ENCODE measurements around the gene KCTD21. TPM values are rescaled to one million over a fixed set of nuclear protein-coding genes. Genes with fewer than 3 reads are reported as not detected.

The KCTD21 gene
- total RNA-seq, 4 donors from 2014 or later: 9.6 to 21.5 (median 13.7) TPM

DNA sequence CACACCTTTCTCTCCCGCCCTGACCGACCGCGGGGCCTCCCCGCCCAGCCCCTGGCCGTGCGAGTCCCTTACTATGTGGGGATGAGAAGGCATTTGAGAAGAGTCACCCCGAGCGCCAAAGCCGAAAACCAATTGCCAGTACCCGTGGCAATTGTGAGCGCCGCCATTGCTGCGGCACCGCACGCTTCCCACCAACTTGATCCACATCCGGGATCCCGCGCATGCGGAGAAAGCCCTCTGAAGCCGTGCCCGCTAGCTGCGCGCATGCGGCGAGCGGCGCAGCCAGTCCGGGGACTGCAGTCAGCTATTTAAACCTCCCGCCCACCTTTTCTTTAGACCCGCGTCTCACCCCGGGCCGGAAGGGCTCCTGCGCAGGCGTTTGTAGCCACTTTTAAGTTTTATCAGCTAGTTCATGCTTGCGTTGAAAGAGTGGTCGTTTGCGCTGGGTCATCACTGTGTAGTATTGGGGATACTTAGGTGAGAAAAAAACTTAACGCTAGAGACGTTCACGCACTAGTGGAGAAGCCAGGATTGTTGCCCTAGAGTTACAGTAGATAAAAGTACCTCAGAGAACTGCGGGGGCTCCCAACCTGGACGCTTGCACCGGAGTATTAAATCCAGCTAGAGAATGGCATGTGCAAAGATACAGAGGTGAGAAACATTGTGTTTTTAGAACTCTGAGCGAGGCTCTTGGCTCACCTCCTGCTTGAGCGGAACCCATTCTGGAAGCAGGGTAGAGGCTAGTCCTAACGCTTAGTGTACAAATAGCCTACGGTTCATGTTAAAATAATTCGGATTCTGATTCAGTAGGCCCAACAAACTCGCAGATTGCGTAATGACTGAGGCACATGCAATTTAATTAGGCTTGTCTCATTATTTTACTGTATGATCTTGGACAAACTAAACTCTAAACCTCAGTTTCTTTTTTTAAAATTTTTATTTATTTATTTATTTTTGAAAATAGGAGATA lies 48.7 kb downstream of the KCTD21 start, which contains the start of gene ALG8:
ALG8 (minus strand) TSS at position 205 of the 970 bp plus-strand sequence; CDS start at position 167, 38 bp downstream.
- peak; percentile 97 for ATAC-seq (ENCODE audit: low FRiP score)
- TF ChIP-seq, protein P1, sequence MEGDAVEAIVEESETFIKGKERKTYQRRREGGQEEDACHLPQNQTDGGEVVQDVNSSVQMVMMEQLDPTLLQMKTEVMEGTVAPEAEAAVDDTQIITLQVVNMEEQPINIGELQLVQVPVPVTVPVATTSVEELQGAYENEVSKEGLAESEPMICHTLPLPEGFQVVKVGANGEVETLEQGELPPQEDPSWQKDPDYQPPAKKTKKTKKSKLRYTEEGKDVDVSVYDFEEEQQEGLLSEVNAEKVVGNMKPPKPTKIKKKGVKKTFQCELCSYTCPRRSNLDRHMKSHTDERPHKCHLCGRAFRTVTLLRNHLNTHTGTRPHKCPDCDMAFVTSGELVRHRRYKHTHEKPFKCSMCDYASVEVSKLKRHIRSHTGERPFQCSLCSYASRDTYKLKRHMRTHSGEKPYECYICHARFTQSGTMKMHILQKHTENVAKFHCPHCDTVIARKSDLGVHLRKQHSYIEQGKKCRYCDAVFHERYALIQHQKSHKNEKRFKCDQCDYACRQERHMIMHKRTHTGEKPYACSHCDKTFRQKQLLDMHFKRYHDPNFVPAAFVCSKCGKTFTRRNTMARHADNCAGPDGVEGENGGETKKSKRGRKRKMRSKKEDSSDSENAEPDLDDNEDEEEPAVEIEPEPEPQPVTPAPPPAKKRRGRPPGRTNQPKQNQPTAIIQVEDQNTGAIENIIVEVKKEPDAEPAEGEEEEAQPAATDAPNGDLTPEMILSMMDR (IDR thresholded peaks at IDR 0.05): no peak
- peak; percentile 87 for DNase-seq (ENCODE audit: low spot score)

DNA sequence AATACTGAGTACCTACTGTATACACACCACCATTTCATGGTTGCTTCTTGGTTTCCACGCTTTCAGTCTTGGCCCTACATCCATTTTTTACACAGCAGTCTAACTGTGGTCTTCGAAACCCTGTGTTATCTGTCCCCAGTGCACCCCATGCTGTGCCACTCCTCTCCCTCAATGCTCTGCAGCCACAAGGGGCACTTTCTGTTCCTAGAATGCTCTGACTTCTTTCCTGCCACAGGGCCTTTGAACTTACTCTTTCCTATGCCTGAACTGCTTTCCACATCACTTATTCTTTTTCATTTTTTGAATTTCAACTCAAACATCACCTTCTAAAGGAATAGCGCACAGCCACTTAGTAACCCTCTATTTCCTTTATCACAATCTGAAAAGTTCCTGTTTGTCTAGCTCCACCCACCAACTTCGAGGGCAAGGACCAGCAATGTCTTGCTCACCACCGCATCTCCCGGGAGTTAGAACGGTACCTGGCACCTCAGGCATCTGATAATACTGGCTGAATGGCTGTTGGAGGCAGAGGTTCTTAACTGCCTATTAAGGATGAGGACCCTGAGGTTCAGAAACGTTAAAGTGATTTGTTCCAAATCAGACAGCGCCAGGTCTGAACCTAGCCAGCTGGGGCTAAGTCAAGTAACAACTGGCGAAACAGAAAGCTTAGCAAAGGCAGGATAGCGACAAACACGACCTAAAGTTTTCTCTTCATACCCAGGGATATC lies 49.6 kb downstream of the KCTD21 start:
- TF ChIP-seq, protein P1 (IDR thresholded peaks at IDR 0.05): no peak
- ATAC-seq (ENCODE audit: low FRiP score) (peak; percentile 41), DNase-seq (ENCODE audit: low spot score) (no peak)

DNA sequence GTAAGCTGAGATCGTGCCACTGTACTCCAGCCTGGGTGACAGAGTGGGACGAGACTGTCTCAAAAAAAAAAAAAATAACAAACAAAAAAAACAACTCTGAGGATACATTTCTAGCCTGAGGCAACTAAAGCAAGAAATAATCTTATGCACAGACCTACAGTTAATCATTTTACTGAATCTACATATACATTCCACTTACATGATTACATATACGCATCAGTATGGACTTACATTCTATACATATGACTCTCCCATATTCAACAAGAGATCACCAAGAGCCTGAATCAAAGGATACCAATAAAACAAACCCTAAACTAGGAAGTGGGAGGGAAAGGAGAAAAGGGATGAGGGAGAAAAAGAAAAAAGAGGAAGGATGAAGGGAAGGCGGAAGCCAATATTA lies 50.1 kb downstream of the KCTD21 start:
- TF ChIP-seq, protein P1 (IDR thresholded peaks at IDR 0.05): no peak
- ATAC-seq (ENCODE audit: low FRiP score): no peak

DNA sequence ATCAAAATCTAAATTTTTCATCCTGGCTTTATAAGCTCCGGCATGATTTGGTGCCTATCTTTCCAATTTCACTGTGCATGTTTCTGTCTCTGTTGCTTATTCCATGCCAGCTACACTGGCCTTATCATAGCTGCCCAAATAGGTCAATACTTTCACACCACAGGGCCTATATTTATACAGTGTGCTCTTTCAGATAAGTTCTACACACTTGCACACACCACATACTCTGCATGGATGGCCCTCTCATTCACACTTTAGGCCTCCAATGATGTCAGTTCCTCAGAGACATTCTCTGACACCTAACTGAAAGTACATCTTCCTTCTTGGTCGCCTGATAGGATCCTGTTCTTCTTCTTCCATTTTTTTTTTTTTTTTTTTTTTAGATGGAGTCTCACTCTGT lies 56.0 kb downstream of the KCTD21 start:
- no peak for DNase-seq (ENCODE audit: low spot score)
- TF ChIP-seq, protein P1 (IDR thresholded peaks at IDR 0.05): no peak
- no peak for ATAC-seq (ENCODE audit: low FRiP score)

More for the DNA sequence above, 50.1 kb downstream of the KCTD21 start:
- no peak for DNase-seq (ENCODE audit: low spot score)

DNA sequence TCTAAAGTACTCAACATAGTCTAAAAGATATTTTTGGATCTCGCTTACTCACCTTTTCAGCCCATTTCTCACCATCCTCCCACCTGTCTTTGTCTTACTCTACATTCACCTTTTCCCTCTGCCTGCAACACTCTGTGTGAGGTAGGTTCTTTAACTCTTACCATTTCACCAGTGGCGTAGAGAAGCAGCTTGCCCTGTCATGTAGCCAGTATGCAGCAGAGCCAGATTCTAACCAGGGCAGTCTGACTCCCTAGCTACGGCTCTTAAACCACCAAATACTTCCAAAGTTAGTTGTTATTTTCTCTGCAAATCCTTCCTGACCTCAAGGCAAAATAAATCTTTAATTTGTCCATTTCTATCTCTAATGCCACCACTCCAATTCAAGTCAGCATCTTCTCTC lies 56.5 kb downstream of the KCTD21 start:
- TF ChIP-seq, protein P1 (IDR thresholded peaks at IDR 0.05): no peak
- ATAC-seq (ENCODE audit: low FRiP score) (no peak), DNase-seq (ENCODE audit: low spot score) (no peak)

DNA sequence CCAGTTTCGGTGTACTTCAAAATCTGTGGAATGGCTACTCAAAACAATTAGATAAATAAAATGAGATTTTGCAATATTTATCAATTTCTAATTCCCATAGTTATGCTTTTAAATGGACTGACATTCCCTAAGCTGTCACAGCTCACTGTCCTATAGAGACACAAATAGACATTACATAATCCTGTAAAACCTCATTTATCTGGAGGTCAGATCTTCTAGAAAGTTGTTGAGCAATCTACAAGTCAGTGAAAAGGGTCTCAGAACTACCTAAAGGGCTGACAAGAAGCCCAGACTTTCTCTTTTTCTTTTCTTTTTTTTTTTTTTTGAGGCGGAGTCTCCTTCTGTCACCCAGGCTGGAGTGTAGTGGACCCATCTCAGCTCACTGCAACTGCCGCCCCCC lies 61.0 kb downstream of the KCTD21 start:
- ATAC-seq (ENCODE audit: low FRiP score): no peak

More for the DNA sequence above, 61.0 kb downstream of the KCTD21 start:
- no peak for DNase-seq (ENCODE audit: low spot score)
- TF ChIP-seq, protein P1 (IDR thresholded peaks at IDR 0.05): no peak

Small RNAs within 50 kb of the gene (small RNA-seq; reads per million reads assigned to genes)
- not detected for gene RNU6-126P

Other genes with a start within 250 kb of the KCTD21 start
- 10 to 100 TPM; 22.5 to 43.2 (median 28.7) TPM for gene INTS4, start 194.0 kb downstream of the KCTD21 start, total RNA-seq
- gene KCTD14, start 165.3 kb downstream of the KCTD21 start, total RNA-seq: 1 to 10 TPM; 3.5 to 8.4 (median 6.2) TPM
- gene THRSP, start 124.8 kb downstream of the KCTD21 start, total RNA-seq: 100 to 1,000 TPM in 1 of 4 donors, 10 to 100 TPM in 3; 12.7 to 119 (median 15.6) TPM
- gene NDUFC2, start 108.8 kb downstream of the KCTD21 start, total RNA-seq: 100 to 1,000 TPM in 1 of 4 donors, 10 to 100 TPM in 3; 57.8 to 136 (median 75.5) TPM
- gene ALG8, start 49.0 kb downstream of the KCTD21 start, total RNA-seq: 10 to 100 TPM; 24.4 to 47.0 (median 32.6) TPM
- 10 to 100 TPM in 2 of 4 donors, 1 to 10 TPM in 2; 6.7 to 15.1 (median 8.6) TPM for gene USP35, start 293 bp upstream of the KCTD21 start, total RNA-seq
- 10 to 100 TPM; 25.3 to 97.7 (median 36.1) TPM for gene GAB2, start 229.2 kb upstream of the KCTD21 start, total RNA-seq